ENCODE measurements around the gene CDCP1.

DNA sequence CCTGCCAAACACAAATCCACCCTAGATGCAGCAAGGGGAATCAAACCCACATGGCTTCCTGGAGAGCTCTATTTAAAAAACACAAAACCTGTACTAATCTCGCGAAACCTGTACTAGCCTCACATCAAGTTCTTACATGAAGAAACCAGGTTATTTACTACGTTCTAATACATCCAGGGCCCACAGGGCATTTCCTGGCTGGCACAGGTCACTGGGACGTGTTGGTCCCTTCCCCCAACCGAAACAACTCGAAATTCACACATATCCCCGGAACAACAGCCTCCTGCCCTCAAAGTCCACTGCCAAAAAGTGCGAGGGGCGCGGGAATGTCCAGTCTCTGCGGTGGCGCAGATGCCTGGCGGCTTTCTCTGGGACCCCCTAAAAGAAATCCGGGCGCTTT is 955 bp downstream of the CDCP1 start:
- TF ChIP-seq POLR2A (IDR thresholded peaks at IDR 0.05; ENCODE audit: low read length) (no peak), GATA1 (IDR thresholded peaks at IDR 0.05; ENCODE audit: low read depth, low read length) (no peak)
